GM23338 (cell line): ENCODE measurements around the gene DHX58. TPM values are rescaled to one million over a fixed set of nuclear protein-coding genes. Genes with fewer than 3 reads are reported as not detected.

Source experiments
- ATAC-seq: fragments of 200-7000 bp; cut with Tn5 transposase; 3 replicates; pipeline ENCODE4 v1.9.1; 2020
- DNase-seq: peaks from one replicate; pipeline ENCODE4 v3.0.0-alpha.2; 2015; ENCODE audit warnings: low spot score
- H2AFZ ChIP-seq: fragments of 200-600 bp; sonication (generic); 2 replicates; pipeline ENCODE4 v1.8.0; 2016; ENCODE audit warnings: antibody characterized with exemption, mild to moderate bottlenecking, moderate library complexity
- H3F3A ChIP-seq: fragments of 200-600 bp; sonication (generic); replicated peaks from 2 replicates; pipeline ENCODE4 v1.8.0; 2017; ENCODE audit warnings: antibody characterized with exemption, mixed run types, low read depth
- H3K27ac ChIP-seq: fragments of 200-600 bp; sonication (generic); 2 replicates; pipeline ENCODE4 v1.6.1; 2016; ENCODE audit warnings: low read depth
- H3K27me3 ChIP-seq: fragments of 200-600 bp; sonication (generic); 2 replicates; pipeline ENCODE4 v1.8.0; 2016; ENCODE audit warnings: mild to moderate bottlenecking, mixed run types, moderate library complexity; ENCODE audit not compliant: insufficient read depth
- H3K36me3 ChIP-seq: fragments of 200-600 bp; sonication (generic); 2 replicates; pipeline ENCODE4 v1.8.0; 2016; ENCODE audit warnings: mild to moderate bottlenecking; ENCODE audit not compliant: insufficient read depth
- H3K4me1 ChIP-seq: fragments of 200-600 bp; sonication (generic); 2 replicates; pipeline ENCODE4 v1.8.0; 2016; ENCODE audit warnings: mild to moderate bottlenecking, moderate library complexity; ENCODE audit not compliant: insufficient read depth
- H3K4me2 ChIP-seq: fragments of 200-600 bp; sonication (generic); 2 replicates; pipeline ENCODE4 v1.7.1; 2017; ENCODE audit warnings: mixed run types
- H3K4me3 ChIP-seq: fragments of 200-600 bp; sonication (generic); 2 replicates; pipeline ENCODE4 v1.6.1; 2016; ENCODE audit warnings: mixed run types
- H3K79me2 ChIP-seq: fragments of 200-600 bp; sonication (generic); replicated peaks from 2 replicates; pipeline ENCODE4 v1.8.0; 2017; ENCODE audit warnings: mild to moderate bottlenecking; ENCODE audit not compliant: insufficient read depth
- H3K9me2 ChIP-seq: fragments of 200-600 bp; sonication (generic); 2 replicates; pipeline ENCODE4 v1.8.0; 2017; ENCODE audit not compliant: insufficient read depth
- H4K20me1 ChIP-seq: fragments of 200-600 bp; sonication (generic); replicated peaks from 2 replicates; pipeline ENCODE4 v1.8.0; 2017; ENCODE audit warnings: mild to moderate bottlenecking; ENCODE audit not compliant: insufficient read depth
- H3K27ac Mint-ChIP-seq: 2 replicates; pipeline ENCODE4 v1.8.0; 2020; ENCODE audit warnings: inconsistent platforms, mild to moderate bottlenecking, moderate library complexity, mixed read lengths
- H3K27me3 Mint-ChIP-seq: 3 replicates; pipeline ENCODE4 v1.8.0; 2022; ENCODE audit warnings: low read depth, mild to moderate bottlenecking, moderate library complexity, mixed read lengths, inconsistent platforms; ENCODE audit not compliant: insufficient read depth, poor library complexity
- H3K36me3 Mint-ChIP-seq: 3 replicates; pipeline ENCODE4 v1.8.0; 2021; ENCODE audit warnings: low read depth, mild to moderate bottlenecking, inconsistent platforms, moderate library complexity, mixed read lengths
- H3K4me1 Mint-ChIP-seq: 3 replicates; pipeline ENCODE4 v1.8.0; 2020; ENCODE audit warnings: mild to moderate bottlenecking, inconsistent platforms, mixed read lengths
- H3K4me3 Mint-ChIP-seq: 3 replicates; pipeline ENCODE4 v1.8.0; 2021; ENCODE audit warnings: moderate library complexity, mild to moderate bottlenecking, inconsistent platforms, mixed read lengths
- H3K9me3 Mint-ChIP-seq: 3 replicates; pipeline ENCODE4 v1.8.0; 2020; ENCODE audit warnings: moderate library complexity, mild to moderate bottlenecking, inconsistent platforms, mixed read lengths
- CREB1 ChIP-seq: fragments of 250-450 bp; sonication (Bioruptor Pico); IDR thresholded peaks from 2 replicates; pipeline ENCODE4 v1.5.0; 2020; ENCODE audit warnings: low read depth, mild to moderate bottlenecking, moderate library complexity
- CTCF ChIP-seq, 2 experiments: fragments of 200-600 bp in 1 of 2; sonication (generic) in 1 of 2; conservative IDR thresholded peaks; 2 replicates each; pipeline versions ENCODE4 v1.5.1 to v1.6.1; 2016 to 2017; ENCODE audit warnings: antibody characterized with exemption in 2 of 2, low read depth in 2 of 2, mild to moderate bottlenecking in 2 of 2, moderate library complexity in 1 of 2
- ETS1 ChIP-seq: IDR thresholded peaks from 2 replicates; pipeline ENCODE4 v1.6.1; 2016; ENCODE audit warnings: antibody characterized with exemption
- EZH2 ChIP-seq: fragments of 200-600 bp; sonication (generic); IDR thresholded peaks from one replicate; pipeline ENCODE4 v1.8.0; 2017; ENCODE audit warnings: antibody characterized with exemption, mild to moderate bottlenecking, low read depth; ENCODE audit not compliant: unreplicated experiment
- JUNB ChIP-seq: IDR thresholded peaks from one replicate; pipeline ENCODE4 v1.6.1; 2016; ENCODE audit warnings: antibody characterized with exemption; ENCODE audit not compliant: unreplicated experiment
- POLR2AphosphoS5 ChIP-seq: IDR thresholded peaks from 2 replicates; pipeline ENCODE4 v1.6.1; 2016; ENCODE audit warnings: antibody characterized with exemption, low read depth
- STAT1 ChIP-seq: IDR thresholded peaks from one replicate; pipeline ENCODE4 v1.6.1; 2016; ENCODE audit warnings: antibody characterized with exemption; ENCODE audit not compliant: unreplicated experiment
- ZNF114 ChIP-seq: fragments of 250-450 bp; sonication (Bioruptor Pico); IDR thresholded peaks from 2 replicates; pipeline ENCODE4 v1.5.0; 2020; ENCODE audit warnings: mild to moderate bottlenecking, moderate library complexity
- ZNF462 ChIP-seq: fragments of 250-450 bp; sonication (Bioruptor Pico); IDR thresholded peaks from 2 replicates; pipeline ENCODE4 v1.5.0; 2020; ENCODE audit warnings: mild to moderate bottlenecking, moderate library complexity
- polyA plus RNA-seq: library from polyadenylated mRNA; unstranded; fragments of >200 nt; fragmentation: Nextera tagmentation; extraction: Ambion mirVana; gene quantifications from 2 replicates; pipeline ENCODE4 v1.2.1, GENCODE V29; 2016
- total RNA-seq: library from RNA; depleted of rRNA; stranded (reverse); fragments of >200 nt; shearing (Covaris generic); gene quantifications from 2 replicates; pipeline ENCODE4 v1.2.3, GENCODE V29; 2014
- TF ChIP-seq, protein P1 (sequence below): IDR thresholded peaks from one replicate; pipeline ENCODE4 v1.6.1; 2018; ENCODE audit warnings: antibody characterized with exemption; ENCODE audit not compliant: unreplicated experiment

Gene DHX58
- total and polyA plus RNA-seq, 2 experiments from 2014 or later = 4.1 to 6.6 TPM

DNA sequence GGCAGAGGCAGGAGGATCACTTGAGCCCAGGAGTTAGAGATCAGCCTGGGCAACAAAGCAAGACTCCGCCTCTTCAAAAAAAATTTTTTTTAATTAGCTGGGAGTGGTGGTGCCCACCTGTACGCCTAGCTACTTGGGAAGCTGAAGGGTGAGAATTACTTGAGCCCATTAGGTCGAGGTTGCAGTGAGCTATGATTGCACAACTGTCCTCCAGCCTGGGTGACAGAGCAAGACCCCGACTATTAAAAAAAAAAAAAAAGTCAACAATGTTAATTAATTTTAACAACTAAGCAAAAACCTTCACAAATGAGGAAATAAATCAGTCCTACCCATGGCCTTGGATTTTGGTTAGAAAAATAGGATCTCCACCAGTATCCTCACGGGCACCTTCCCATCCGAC lies 5.4 kb downstream of the DHX58 start:
- peaks cover 14% of the 10 kb centered on the region for H3K4me1 ChIP-seq
- no peaks in the 10 kb centered on the region for H4K20me1 ChIP-seq
- peaks cover 24% of the 10 kb centered on the region for H3K4me1 Mint-ChIP-seq
- no peak overlapping the region for H3K27ac Mint-ChIP-seq
- peak overlapping the region; percentile 66 for H3K4me3 ChIP-seq
- H3K27me3 ChIP-seq = no peaks in the 10 kb centered on the region
- H3K36me3 Mint-ChIP-seq = no peaks in the 10 kb centered on the region; the same call in 2 of the 3 replicates
- H2AFZ ChIP-seq = peak overlapping the region; percentile 81
- H3F3A ChIP-seq = 0 out of 2 replicates have a peak, but pooled peaks cover 6% of the 10 kb centered on the region
- H3K27me3 Mint-ChIP-seq = peaks cover 27% of the 10 kb centered on the region
- ATAC-seq (no peak), DNase-seq (no peak)
- TF ChIP-seq ZNF114 (CRISPR knock-in tag) = no peak
- TF ChIP-seq JUNB = no peak
- no peak for TF ChIP-seq CTCF (conservative IDR thresholded peaks at IDR 0.05; ENCODE audit: low read depth in 2 of 2)
- TF ChIP-seq, protein P1, sequence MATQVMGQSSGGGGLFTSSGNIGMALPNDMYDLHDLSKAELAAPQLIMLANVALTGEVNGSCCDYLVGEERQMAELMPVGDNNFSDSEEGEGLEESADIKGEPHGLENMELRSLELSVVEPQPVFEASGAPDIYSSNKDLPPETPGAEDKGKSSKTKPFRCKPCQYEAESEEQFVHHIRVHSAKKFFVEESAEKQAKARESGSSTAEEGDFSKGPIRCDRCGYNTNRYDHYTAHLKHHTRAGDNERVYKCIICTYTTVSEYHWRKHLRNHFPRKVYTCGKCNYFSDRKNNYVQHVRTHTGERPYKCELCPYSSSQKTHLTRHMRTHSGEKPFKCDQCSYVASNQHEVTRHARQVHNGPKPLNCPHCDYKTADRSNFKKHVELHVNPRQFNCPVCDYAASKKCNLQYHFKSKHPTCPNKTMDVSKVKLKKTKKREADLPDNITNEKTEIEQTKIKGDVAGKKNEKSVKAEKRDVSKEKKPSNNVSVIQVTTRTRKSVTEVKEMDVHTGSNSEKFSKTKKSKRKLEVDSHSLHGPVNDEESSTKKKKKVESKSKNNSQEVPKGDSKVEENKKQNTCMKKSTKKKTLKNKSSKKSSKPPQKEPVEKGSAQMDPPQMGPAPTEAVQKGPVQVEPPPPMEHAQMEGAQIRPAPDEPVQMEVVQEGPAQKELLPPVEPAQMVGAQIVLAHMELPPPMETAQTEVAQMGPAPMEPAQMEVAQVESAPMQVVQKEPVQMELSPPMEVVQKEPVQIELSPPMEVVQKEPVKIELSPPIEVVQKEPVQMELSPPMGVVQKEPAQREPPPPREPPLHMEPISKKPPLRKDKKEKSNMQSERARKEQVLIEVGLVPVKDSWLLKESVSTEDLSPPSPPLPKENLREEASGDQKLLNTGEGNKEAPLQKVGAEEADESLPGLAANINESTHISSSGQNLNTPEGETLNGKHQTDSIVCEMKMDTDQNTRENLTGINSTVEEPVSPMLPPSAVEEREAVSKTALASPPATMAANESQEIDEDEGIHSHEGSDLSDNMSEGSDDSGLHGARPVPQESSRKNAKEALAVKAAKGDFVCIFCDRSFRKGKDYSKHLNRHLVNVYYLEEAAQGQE = no peak
- TF ChIP-seq POLR2AphosphoS5 = no peak
- no peak for TF ChIP-seq ETS1
- TF ChIP-seq ZNF462 = no peak
- TF ChIP-seq STAT1 = no peak
- no peak for TF ChIP-seq CREB1 (CRISPR knock-in tag)
- no peak for TF ChIP-seq EZH2
- peak overlapping the region; percentile 78 for H3K4me3 Mint-ChIP-seq
- H3K36me3 ChIP-seq = no peaks in the 10 kb centered on the region
- no peak overlapping the region for H3K27ac ChIP-seq
- H3K79me2 ChIP-seq = no peaks in the 10 kb centered on the region
- H3K9me2 ChIP-seq = no peaks in the 10 kb centered on the region
- H3K4me2 ChIP-seq = peak overlapping the region; percentile 78
- no peaks in the 10 kb centered on the region; the same call in 2 of the 3 replicates for H3K9me3 Mint-ChIP-seq
